Middle frontal gyrus (tissue), 1 donor: ENCODE results near the gene MAZ.
A peak's percentile ranks its signal among the peaks of the same experiment; 100 is the strongest.
"Not testable (repeated sequence)": the region's sequence is repeated elsewhere in the genome, so short reads cannot be mapped to it uniquely, and the experiment has no call there.

Experiments
- DNase-seq: peaks from one replicate; pipeline ENCODE4 v3.0.0-alpha.2; 2015; ENCODE audit warnings: low spot score; ENCODE audit errors: extremely low spot score

The MAZ gene

DNA sequence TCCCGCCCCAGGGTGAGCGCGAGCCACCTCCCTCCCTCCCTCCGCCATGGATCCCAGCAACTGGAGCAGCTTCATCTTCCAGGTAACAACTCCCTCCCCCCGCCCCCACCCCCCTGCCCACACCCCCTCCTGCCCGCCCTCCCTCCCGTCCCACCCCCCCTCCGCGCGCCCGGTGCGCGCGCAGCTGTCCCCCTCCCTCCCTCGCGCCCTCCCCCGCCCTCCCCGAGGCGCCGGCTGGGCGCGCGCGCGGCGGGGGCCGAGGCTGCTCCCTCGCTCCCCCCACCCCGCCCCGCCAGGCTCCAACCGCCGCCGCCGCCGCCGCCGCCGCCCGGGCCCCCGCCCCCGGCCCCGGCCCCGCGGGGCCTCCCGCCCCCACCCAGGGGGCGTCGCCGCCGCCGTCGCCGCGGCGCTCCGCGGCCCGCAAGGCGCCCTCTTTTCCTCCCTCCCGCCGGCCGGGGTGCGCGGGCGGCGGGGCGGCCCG, at the start of gene MAZ:
Gene MAZ, plus strand, starts transcription at position 431 of the 481 bp plus-strand sequence. CDS start 173 bp downstream, outside the sequence.
- DNase-seq = no peak

DNA sequence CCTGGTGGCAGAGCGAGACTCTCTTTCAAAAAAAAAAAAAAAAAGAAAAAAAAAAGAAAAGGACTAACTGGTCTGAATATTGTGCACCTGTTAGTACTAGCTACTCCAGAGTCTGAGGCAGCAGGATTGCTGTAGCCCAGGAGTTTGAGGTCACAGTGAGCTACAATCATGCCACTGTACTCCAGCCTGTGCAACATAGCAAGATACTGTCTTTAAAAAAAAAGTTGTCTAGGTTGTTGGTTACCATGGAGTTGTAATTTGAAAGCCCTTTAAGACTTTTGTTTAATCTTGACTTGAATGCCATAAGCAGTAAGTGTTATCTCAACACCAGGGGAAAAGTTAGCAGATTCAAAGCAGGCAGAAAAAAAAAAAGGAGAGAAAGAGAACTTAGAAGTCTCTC, 49.7 kb upstream of the MAZ start:
- no peak for DNase-seq

- not testable (repeated sequence) for DNase-seq
These were observed 49.2 kb upstream of the MAZ start for GRCh38 chr16:29757086-29757485.

DNA sequence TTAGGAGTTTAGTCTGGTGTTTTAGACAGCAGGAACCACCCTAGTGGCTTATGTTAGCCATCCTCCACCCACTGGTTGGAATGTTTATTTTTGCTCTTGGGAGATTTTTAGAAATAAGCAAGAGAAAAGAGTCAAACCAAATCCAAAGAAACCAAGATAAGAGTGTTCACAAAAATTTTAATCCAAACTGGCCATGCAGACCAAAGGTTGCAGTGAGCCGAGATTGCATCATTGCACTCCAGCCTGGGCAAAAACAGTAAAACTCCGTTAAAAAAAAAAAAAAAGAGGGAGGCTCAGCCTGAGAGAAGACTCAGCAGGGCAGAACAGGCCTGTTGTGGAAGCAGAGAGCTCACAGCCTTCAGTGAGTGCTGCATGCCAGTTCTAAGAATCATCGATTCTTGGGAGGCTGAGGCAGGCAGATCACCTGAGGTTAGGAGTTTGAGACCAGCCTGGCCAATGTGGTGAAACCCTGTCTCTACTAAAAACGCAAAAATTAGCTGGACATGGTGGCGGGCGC, 48.3 kb upstream of the MAZ start:
- DNase-seq = no peak

DNA sequence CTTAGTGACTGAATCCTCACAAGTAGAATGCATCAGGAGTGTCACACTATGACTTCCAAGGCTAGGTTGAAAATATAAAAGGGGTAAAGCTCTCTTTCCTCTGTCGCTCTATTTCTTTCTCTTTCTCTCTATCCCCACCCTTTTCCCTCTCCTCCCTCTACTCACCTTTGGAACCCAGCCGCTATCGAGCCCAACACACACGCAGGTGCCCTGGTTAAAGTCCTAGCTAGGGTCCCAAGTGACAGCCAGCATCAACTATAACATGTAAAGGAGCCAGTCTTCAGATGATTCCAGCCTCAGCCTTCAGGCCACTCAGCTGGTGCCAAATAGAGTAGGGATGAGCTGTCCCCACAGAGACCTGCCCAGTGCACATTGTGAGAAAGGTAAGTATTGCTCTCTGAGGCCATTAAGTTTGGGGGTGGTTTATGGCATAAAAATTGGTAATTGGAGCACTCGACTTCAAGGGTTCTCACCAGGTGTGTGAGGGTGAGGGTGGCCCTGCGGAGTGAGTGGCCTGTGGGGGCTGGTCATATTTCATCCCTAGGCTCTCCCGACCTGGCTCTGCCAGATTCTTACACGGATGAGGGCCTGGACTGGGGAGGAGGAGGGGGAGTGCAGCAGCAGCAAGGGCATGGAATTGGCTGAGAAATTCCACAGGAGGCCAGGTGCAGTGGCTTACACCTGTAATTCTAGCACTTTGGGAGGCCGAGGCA, 45.6 kb upstream of the MAZ start:
- no peak for DNase-seq

GRCh38 chr16:29761280-29761651, 45.1 kb upstream of the MAZ start:
- not testable (repeated sequence) for DNase-seq

DNA sequence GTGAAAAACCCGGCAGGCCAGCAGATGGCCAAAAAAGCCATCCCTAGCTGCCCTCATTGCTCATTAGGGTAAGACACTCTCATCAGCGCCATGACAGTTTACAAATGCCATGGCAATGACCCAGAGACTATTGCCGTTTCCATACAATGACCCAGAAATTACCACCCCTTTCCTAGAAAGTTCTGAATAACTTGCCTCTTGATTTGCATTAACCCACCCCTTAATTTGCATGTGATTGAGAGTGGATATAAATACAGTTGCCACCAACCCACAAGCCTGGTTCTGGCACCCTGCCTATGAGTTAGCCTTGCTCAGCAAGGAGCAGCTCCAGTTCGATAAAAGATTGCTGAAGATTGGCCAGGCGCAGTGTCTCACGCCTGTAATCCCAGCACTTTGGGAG, 44.4 kb upstream of the MAZ start:
- no peak for DNase-seq

GRCh38 chr16:29763326-29763725, 43.0 kb upstream of the MAZ start:
- DNase-seq = peak; percentile 24

DNA sequence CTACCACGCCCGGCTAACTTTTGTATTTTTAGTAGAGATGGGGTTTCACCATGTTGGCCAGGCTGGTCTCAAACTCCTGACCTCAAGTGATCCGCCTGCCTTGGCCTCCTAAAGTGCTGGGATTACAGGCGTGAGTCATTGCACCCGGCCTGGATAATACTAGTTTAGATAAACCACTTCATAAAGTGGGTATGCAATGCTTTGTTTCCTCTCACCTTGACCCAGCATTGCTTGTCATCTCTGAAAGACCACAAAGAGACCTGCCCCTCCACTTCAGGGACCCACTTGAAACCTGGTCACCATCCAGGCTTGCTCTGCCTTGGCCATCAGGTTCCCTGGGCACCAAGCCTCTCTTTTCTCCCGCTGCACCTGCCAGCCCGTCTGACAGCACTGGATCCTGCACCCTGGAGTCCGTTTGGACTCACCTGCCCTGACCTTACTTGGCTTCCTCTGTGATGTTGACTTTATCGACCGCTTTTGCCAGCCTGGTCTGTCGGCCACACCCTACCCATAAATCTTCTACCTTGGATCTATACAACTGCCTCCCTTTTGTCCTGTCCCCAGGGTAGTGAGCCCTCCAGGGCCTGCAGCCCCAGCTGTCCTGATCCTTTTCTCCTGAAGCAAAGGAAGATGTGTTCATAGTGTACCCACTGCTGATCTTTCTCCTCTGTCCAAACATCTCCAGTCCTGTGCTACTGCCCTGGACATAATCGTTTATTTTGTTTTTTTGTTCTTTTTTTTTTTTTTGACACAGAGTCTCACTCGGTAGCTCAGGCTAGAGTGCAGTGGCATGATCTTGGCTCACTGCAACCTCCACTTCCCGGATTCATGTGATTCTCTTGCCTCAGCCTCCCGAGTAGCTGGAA, 40.9 kb upstream of the MAZ start:
- DNase-seq = no peak

- DNase-seq = no peak
These were observed 39.8 kb upstream of the MAZ start for GRCh38 chr16:29766571-29766970.

DNA sequence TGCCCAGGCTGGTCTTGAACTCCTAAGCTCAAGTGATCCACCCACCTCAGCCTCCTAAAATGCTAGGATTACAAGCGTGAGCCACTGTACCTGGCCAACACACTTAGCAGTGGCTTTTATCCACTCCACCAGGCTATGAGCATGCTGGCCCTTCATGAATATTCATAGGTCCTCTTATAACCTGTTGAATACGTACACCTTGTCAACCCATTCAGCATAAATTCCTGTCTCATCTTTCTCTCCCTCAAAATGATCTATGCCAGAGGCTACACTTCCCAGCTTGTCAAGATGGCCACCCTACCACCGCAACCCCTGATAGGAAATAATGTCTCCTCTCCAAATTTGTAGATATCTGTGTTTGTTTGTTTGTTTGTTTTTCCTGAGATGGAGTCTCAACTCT, 39.3 kb upstream of the MAZ start:
- no peak for DNase-seq

- DNase-seq = no peak
These were observed 36.8 kb upstream of the MAZ start for GRCh38 chr16:29769507-29769906.

- no peak for DNase-seq
These were observed 35.9 kb upstream of the MAZ start for GRCh38 chr16:29770250-29770929.

DNA sequence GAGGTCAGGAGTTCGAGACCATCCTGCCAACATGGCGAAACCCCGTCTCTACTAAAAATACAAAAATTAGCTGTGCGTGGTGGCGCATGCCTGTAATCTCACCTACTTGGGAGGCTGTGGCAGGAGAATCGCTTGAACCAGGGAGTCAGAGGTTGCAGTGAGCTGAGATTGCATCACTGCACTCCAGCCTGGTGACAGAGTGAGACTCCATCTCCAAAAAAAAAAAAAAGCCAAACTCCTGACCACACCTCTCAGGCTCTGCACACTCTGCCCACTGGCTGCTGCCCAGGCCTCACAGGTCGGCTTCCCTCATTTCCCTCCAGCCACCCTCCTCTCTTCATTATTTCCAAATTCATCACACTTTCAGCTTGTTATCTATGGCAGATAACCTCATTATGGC, 34.0 kb upstream of the MAZ start:
- not testable (repeated sequence) for DNase-seq

DNA sequence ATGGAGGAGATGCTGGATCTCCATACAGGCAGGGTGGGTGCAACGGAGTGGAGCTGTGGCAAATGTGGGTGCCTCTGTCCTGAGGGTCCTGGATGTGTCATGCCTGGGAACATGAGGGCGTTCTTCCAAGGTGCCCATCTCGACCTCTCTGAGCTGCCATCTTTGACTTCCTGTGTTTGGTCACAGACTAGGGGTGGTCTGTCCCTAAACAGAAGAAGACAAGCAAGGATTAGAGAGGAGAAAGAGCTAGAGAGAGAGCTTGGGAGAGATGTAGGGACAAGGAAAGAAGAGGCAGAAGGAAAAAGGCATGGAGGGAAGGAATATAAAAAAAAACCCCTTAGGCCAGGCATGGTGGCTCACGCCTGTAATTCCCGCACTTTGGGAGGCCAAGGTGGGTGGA, 31.6 kb upstream of the MAZ start:
- DNase-seq = no peak

DNA sequence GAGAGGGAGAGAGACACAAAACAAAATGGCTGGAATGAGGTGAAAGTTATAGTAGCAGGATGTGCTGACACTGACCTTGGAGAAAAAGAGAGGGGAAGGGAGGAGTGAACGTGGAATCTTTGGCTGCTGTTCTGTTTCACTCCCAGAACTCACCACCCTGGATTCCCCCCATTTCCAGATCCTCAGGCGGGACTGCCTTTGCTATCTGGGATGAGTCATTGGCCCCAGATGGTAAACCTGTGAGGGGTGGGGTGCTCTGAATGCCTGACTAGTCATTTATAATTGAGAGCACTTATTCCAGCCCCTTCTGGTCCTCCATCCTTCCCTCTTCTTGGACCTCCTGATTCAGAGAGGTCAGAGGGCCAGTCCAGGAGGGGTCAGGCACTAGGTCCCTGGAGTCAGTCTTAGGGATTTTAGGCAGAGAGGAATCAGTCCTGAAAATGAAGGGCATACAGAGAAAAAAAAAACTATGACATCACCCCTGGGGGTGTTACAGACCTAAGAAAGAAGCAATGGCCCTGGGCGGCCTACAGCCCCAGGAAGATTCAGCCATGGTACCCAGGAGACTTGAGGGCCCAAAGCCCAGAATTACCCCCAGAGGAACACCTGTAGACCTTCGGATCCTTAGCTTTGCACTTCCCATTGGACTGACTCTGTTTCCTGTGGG, 30.5 kb upstream of the MAZ start:
- DNase-seq = no peak

DNA sequence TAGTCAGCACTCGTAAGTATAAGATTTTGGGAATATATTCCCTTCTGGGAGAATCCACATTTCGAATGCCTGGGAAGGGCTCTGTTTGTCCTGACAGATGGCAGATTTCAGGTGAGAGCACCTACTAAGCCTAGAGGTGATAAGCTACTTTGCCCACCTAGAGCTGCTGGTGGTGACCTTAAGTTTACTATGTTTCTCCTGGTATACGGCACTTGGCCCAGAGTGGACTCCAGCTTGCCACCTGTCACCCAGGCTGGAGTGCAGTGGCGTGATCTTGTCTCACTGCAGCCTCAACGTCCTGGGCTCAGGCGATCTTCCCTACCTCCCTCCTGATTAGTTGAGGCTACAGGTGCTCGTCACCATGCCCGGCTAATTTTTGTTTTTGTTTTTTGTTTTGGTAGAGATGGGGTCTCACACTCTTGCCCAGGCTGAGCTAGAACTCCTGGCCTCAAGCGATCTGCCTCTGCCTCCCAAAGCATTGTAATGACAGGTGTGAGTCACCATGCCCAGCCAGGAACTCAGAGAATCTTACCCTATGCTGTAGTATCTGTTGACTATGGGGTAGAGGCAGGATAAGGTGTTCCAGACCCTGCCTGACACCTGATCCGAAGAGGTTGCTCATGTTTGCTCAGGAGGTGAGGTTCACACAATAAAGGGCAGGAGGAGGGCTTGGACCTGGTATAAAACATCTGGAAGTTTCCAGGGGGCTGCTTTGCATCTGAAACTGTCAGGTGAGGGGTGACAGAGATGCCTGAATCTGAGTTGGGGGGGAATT, 28.6 kb upstream of the MAZ start, which contains the start of gene ZG16:
Gene ZG16, plus strand, starts transcription at position 681 of the 775 bp plus-strand sequence. CDS start 1,011 bp downstream, outside the sequence.
- no peak for DNase-seq

- DNase-seq = no peak
These were observed 26.9 kb upstream of the MAZ start for GRCh38 chr16:29779474-29779873.

DNA sequence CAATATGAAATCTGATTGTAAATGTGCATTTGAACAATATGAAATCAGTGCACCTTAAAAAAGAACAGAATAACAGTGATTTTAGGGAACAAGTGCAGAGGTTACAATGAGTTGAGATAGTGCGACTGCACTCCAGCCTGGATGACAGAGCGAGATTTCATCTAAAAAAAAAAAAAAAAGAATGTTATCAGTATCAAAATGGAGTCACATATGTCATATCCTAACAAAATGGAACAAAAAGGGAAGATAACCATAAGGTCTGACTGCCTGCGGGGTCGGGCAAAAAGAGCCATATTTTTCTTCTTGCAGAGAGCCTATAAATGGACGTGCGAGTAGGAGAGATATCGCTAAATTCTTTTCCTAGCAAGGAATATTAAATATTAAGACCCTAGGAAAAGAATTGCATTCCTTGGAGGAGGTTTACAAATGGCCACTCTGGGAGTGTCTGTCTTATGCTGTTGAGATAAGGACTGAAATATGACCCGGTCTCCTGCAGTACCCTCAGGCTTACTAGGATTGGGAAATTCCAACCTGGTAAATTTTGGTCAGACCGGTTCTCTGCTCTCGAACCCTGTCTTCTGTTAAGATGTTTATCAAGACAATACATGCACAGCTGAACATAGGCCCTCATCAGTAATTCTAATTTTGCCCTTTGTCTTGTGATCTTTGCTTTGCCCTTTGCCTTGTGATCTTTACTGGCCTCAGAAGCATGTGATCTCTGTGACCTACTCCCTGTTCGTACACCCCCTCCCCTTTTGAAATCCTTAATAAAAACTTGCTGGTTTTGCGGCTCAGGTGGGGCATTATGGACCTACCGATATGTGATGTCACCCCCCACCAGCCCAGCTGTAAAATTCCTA, 23.0 kb upstream of the MAZ start:
- DNase-seq = not testable (repeated sequence)
